WTC11 (cell line): ENCODE results near the gene RNF212.

ENCODE experiments used
- CTCF ChIP-seq: fragments of 200-600 bp; IDR thresholded peaks from 2 replicates; pipeline ENCODE4 v1.8.0; 2022; ENCODE audit warnings: antibody characterized with exemption
- SMAD4 ChIP-seq: sonication (generic); formaldehyde crosslinking; IDR thresholded peaks from 2 replicates; pipeline ENCODE4 v1.8.0; 2022; ENCODE audit warnings: mild to moderate bottlenecking, missing genetic modification reagents
- TF ChIP-seq, protein P1 (sequence below): sonication (generic); formaldehyde crosslinking; IDR thresholded peaks from 2 replicates; pipeline ENCODE4 v1.8.1; 2023; ENCODE audit warnings: mild to moderate bottlenecking, missing genetic modification reagents, moderate library complexity

- TF ChIP-seq SMAD4 (CRISPR knock-in tag) (no peak), CTCF (no peak)
- TF ChIP-seq, protein P1, sequence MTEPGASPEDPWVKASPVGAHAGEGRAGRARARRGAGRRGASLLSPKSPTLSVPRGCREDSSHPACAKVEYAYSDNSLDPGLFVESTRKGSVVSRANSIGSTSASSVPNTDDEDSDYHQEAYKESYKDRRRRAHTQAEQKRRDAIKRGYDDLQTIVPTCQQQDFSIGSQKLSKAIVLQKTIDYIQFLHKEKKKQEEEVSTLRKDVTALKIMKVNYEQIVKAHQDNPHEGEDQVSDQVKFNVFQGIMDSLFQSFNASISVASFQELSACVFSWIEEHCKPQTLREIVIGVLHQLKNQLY, result no peak
These were observed 23.9 kb upstream of the RNF212 start for GRCh38 chr4:1137063-1137776.
